BLaER1 treated with 17β-estradiol and CSF1 and Interleukin-3, amounts not matched to agents 10 nM and 100 nM (cell line): ENCODE measurements around the gene YDJC.

ENCODE experiments used
- H3K27ac ChIP-seq, 11 experiments: shearing (Covaris generic); formaldehyde crosslinking; 2 replicates each; pipeline ENCODE4 v1.8.1; 2022
- H3K27me3 ChIP-seq, 11 experiments: shearing (Covaris generic); formaldehyde crosslinking; 2 replicates each; pipeline ENCODE4 v1.8.1; 2022
- H3K36me3 ChIP-seq, 11 experiments: shearing (Covaris generic); formaldehyde crosslinking; 2 replicates each; pipeline ENCODE4 v1.8.1; 2022
- H3K4me1 ChIP-seq, 10 experiments: shearing (Covaris generic); formaldehyde crosslinking; 2 replicates each; pipeline ENCODE4 v1.8.1; 2022
- H3K4me2 ChIP-seq, 11 experiments: shearing (Covaris generic); formaldehyde crosslinking; 2 replicates each; pipeline ENCODE4 v1.8.1; 2022
- H3K4me3 ChIP-seq, 10 experiments: shearing (Covaris generic); formaldehyde crosslinking; 2 replicates each; pipeline ENCODE4 v1.8.1; 2022
- H3K9ac ChIP-seq, 11 experiments: shearing (Covaris generic); formaldehyde crosslinking; 2 replicates each; pipeline ENCODE4 v1.8.1; 2022
- H3K9me3 ChIP-seq, 11 experiments: shearing (Covaris generic); formaldehyde crosslinking; replicated peaks in 1 of 11; 2 replicates each; pipeline ENCODE4 v1.8.1; 2022
- H4K20me1 ChIP-seq, 11 experiments: shearing (Covaris generic); formaldehyde crosslinking; 2 replicates each; pipeline ENCODE4 v1.8.1; 2022
- Cebpa-rat ChIP-seq, 11 experiments: shearing (Covaris generic); IDR thresholded peaks; 2 replicates each; pipeline ENCODE4 v1.8.1; 2022

The YDJC gene

DNA sequence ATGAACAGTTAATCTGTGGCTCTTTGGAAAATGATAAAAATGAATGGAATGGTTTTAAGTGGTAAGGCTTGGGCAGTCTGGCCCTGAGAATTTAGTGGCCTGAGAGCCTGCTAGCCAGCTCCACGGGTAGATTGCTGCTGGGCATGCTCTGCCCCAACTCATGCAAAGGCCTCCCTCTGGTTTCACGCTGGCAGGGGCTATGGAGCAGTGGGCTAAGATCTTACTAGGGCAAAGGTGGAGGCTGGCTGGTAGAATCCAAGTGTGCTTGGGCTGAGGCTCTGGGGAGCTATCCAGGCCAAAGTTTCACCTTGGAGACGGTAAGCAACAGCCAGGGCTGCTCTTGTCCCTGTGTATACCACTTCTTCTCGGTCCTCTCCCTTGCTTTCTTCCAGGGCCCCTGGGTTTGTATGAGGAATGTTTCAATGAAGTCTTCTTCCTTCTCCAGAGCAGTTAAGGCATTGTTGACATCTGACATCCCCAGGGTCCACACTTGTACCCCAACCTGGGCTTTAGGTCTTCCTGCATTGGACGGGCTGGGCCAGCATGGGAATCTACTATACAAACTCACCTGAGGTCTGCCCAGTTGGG is 34.9 kb downstream of the YDJC start:
- Histone ChIP-seq H3K4me1 (peaks cover 19 to 55% (median 33%) of the 10 kb centered on the region in 10 experiments), H3K4me3 (no peak overlapping the region), H3K4me2 (no peak overlapping the region), H4K20me1 (peaks cover 100% of the 10 kb centered on the region in 11 experiments), H3K9ac (no peak overlapping the region), H3K27ac (no peak overlapping the region), H3K9me3 (no peaks in the 10 kb centered on the region), H3K27me3 (no peaks in the 10 kb centered on the region), H3K36me3 (peaks cover 61 to 98% (median 96%) of the 10 kb centered on the region in 11 experiments)
- no peak for TF ChIP-seq Cebpa-rat (IDR thresholded peaks at IDR 0.05)

DNA sequence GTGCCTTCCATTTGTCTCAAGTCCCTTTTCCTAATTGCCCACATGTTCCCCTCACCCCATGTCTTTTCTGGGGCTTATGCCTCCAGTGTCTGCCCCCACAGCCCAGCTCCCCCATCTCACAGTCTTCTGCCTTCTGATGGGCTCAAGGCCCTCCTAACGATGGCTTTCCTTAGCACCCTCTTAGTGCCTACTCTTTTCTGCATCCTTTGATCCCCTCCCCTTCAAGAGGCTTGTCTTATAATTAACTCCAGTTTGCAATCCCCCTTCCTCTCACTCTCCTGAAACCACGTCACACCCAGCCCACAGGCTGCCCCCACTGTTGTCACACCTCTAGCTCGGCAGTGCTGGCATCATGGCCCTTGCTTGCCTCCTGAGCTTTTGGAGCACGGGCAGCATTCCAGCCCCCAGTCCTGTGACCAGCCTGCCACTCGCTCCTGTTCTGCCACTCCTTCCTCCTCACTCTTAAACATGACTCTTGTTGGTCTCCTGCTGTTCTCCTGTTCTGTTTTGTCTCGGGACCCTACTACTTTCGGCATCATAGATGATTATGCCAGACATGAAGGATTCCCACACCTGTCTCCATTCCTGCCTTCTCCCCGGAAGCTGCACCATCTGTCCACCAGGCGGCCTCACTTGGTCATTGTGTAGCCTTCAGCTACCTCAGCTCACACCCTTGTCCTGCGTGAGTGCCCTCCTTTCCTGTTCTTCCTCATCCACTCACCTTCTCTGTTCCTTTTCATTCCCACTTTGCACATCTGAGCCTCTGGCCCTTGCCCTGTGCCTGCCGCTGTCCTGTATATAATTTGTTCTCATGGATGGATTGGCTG is 36.2 kb downstream of the YDJC start:
- no peak overlapping the region for H3K4me3 ChIP-seq
- no peaks in the 10 kb centered on the region for H3K27me3 ChIP-seq
- H3K27ac ChIP-seq, result no peak overlapping the region
- no peaks in the 10 kb centered on the region for H3K9me3 ChIP-seq
- H3K4me1 ChIP-seq, result peaks cover 28 to 61% (median 42%) of the 10 kb centered on the region in 10 experiments
- no peak overlapping the region for H3K9ac ChIP-seq
- peaks cover 61 to 98% (median 90%) of the 10 kb centered on the region in 11 experiments for H3K36me3 ChIP-seq
- no peak for TF ChIP-seq Cebpa-rat (IDR thresholded peaks at IDR 0.05)
- peaks cover 100% of the 10 kb centered on the region in 11 experiments for H4K20me1 ChIP-seq
- H3K4me2 ChIP-seq, result peak overlapping the region in 1 of 11 experiments; percentile 10; a peak in 1 of 22 replicates

DNA sequence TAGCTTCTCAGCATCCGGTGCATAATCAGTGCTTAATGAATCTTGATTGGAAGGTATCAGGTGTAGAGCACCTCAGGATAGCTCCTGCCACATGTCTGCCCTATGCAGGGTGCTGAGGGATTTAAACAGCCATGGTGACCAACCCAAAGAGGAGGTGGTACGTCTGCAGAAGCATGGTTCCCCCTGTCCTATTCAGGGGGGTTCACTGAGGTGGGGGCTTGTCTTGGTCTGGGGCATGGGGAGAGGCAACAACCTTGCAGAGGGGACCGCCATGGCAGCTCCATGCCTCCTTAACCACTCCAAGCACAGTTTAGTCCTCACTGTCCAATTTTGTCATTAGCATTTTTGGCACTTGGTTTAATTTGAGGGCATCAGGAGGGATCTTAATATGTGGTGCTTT is 37.4 kb downstream of the YDJC start:
- H3K27me3 ChIP-seq, result no peaks in the 10 kb centered on the region
- no peaks in the 10 kb centered on the region for H3K9me3 ChIP-seq
- no peak for TF ChIP-seq Cebpa-rat (IDR thresholded peaks at IDR 0.05)
- no peak overlapping the region for H3K4me3 ChIP-seq
- H3K36me3 ChIP-seq, result peaks cover 61 to 92% (median 78%) of the 10 kb centered on the region in 11 experiments
- no peak overlapping the region for H3K27ac ChIP-seq
- H4K20me1 ChIP-seq, result peaks cover 100% of the 10 kb centered on the region in 11 experiments
- no peak overlapping the region for H3K4me2 ChIP-seq
- no peak overlapping the region for H3K9ac ChIP-seq
- peaks cover 39 to 63% (median 47%) of the 10 kb centered on the region in 10 experiments for H3K4me1 ChIP-seq

DNA sequence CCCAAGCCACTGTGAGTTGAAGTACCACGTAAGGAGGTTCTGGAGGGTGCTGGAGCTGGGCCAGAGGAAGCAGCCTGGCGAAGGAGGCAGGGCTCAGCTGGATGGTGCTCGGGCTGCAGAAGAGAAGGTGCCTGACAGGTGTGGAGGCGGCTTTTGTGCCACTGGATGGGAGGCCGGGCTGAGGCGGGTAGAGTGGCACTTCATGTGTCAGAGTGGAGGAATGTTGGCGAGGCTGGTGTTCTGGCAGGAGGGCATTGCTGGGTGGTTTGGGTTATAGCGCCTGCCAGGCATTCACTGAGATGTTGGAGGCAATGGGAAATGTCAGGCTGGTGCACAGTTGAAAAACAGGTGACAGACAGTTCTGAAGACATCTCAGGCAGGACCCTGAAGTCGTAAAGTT is 38.1 kb downstream of the YDJC start:
- H3K4me2 ChIP-seq, result peak overlapping the region in 8 of 11 experiments; percentile 30 to 76 (median 60); a peak in 15 of 22 replicates
- no peak for TF ChIP-seq Cebpa-rat (IDR thresholded peaks at IDR 0.05)
- H3K4me1 ChIP-seq, result peaks cover 45 to 71% (median 52%) of the 10 kb centered on the region in 10 experiments
- H4K20me1 ChIP-seq, result peaks cover 100% of the 10 kb centered on the region in 11 experiments
- no peak overlapping the region for H3K4me3 ChIP-seq
- H3K36me3 ChIP-seq, result peaks cover 54 to 92% (median 71%) of the 10 kb centered on the region in 11 experiments
- H3K27me3 ChIP-seq, result no peaks in the 10 kb centered on the region
- no peaks in the 10 kb centered on the region for H3K9me3 ChIP-seq
- H3K27ac ChIP-seq, result 0 out of 22 replicates have a peak overlapping the region, but pooled peaks of 1 of the 11 experiments have one; percentile 3
- H3K9ac ChIP-seq, result peak overlapping the region in 1 of 11 experiments; percentile 3; a peak in 1 of 22 replicates

DNA sequence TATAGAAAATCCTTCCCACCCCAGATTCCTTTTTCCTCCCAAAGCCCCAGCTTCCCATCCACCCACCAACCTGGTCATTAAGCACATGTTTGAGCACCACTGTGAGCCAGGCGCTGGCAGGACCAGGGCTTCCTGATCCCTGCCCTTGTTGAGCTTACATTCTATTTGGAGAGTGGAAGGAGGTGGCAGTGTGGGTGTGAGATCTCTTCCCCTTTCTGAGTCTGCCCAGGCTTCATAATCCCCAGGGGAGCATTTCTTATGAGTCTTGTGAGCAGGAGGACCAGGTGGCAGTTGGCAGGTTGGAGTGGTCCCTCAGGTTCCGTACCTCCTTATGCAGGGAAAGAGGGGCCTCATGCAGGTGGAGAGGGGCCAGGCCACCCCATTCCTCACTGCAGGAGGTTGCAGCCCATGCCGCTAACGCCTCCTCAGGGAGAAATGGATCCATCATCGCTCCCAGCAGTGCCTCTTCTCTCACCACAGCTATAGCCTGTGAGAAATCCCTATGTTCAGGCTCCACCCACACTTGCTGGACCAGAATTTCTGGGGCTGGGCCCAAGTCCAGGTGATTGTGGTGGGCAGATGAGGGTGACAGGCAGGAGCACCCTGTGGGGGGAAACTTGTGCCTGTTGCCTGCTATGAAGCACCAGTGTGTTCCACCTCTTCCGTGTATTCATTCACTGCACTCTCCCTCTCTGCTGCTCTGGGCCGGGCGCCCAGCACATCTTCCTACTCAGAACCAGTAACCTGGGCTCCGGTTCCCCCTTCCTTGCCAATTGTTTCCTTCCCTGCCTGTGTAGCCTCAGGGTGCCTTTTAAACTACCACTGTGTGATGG is 38.8 kb downstream of the YDJC start:
- peak overlapping the region in 4 of 11 experiments; percentile 2 to 16 (median 4); a peak in 1 of 22 replicates for H3K27ac ChIP-seq
- H3K27me3 ChIP-seq, result no peaks in the 10 kb centered on the region
- peaks cover 100% of the 10 kb centered on the region in 11 experiments for H4K20me1 ChIP-seq
- peak overlapping the region in 1 of 11 experiments; percentile 3; a peak in 2 of 22 replicates for H3K9ac ChIP-seq
- no peak overlapping the region for H3K4me3 ChIP-seq
- peak overlapping the region; percentile 30 to 76 (median 53) for H3K4me2 ChIP-seq
- TF ChIP-seq Cebpa-rat (IDR thresholded peaks at IDR 0.05), result no peak
- H3K9me3 ChIP-seq, result no peaks in the 10 kb centered on the region
- peaks cover 45 to 71% (median 58%) of the 10 kb centered on the region in 10 experiments for H3K4me1 ChIP-seq
- peaks cover 49 to 92% (median 68%) of the 10 kb centered on the region in 11 experiments for H3K36me3 ChIP-seq

DNA sequence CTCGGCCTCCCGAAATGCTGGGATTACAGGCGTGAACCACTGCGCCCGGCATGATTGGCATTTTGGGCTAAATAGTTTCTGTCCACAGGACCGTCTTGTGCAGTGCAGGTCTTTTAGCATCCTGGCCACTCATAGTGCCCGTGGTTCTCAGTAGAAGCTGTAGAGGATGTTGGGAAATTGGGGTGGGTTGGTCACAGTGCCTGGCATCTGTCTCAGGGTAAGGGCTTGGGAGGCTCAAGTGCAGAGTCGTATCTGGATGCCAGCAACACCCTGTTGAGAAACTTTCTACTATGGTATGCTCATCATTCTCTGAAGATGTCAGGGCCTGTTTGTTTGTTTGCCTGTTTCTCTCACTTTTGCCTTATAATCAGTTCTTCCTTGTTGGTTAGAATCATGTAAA is 40.4 kb downstream of the YDJC start:
- TF ChIP-seq Cebpa-rat (IDR thresholded peaks at IDR 0.05), result no peak
- Histone ChIP-seq H3K4me3 (no peak overlapping the region), H3K9me3 (no peaks in the 10 kb centered on the region), H3K27ac (peak overlapping the region in 1 of 11 experiments; percentile 13; a peak in 1 of 22 replicates), H3K4me1 (peaks cover 45 to 83% (median 61%) of the 10 kb centered on the region in 10 experiments), H3K9ac (no peak overlapping the region), H4K20me1 (peaks cover 100% of the 10 kb centered on the region in 11 experiments), H3K4me2 (peak overlapping the region; percentile 27 to 76 (median 59); a peak in 18 of 22 replicates), H3K36me3 (peaks cover 37 to 92% (median 68%) of the 10 kb centered on the region in 11 experiments), H3K27me3 (no peaks in the 10 kb centered on the region)

DNA sequence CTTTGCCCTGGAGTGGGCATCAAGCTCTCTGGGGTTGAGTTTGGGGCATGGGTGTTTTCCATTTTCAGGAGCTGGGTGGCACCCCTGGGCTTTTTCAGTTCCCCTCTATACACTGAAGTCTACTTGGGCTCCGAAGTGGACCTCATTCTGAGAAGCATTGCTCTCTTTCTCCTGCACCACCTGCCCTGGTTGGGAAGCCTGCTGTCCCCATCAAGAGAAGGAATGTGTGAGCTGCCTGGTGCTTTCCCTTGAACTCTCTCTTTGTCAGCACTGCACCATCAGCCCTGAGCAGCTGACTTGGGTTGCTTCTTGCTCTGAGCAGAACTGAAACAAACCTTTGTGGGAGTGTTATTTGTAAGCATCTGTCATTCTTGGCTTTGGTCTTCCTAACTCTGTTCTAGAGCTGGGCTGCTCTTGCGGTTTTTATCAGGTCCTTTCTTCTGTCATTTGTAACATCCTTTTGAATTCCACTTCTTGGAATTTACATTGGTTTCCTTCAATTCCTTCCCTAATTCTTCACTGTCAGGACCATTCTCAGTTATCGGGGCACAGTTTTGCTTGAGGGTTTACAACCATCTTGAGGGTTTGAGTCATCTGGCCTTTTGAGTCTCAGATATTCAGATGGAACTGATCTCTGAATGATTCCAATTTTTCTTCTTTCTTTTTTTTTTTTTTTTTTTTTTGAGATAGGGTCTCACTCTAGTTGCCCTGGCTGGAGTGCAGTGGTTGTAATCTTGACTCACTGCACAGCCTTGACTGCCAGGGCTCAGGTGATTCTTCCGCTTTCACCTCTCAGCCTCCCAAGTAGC is 41.8 kb downstream of the YDJC start:
- Histone ChIP-seq H3K4me2 (peak overlapping the region; percentile 38 to 76 (median 57)), H4K20me1 (peaks cover 100% of the 10 kb centered on the region in 11 experiments), H3K4me3 (no peak overlapping the region), H3K27ac (peak overlapping the region in 4 of 11 experiments; percentile 0 to 26 (median 14); a peak in 7 of 22 replicates), H3K27me3 (no peaks in the 10 kb centered on the region), H3K9me3 (no peaks in the 10 kb centered on the region), H3K36me3 (peaks cover 30 to 91% (median 65%) of the 10 kb centered on the region in 11 experiments), H3K9ac (peak overlapping the region in 4 of 11 experiments; percentile 2 to 57 (median 14); a peak in 5 of 22 replicates), H3K4me1 (peaks cover 49 to 74% (median 62%) of the 10 kb centered on the region in 10 experiments)
- TF ChIP-seq Cebpa-rat (IDR thresholded peaks at IDR 0.05), result no peak

DNA sequence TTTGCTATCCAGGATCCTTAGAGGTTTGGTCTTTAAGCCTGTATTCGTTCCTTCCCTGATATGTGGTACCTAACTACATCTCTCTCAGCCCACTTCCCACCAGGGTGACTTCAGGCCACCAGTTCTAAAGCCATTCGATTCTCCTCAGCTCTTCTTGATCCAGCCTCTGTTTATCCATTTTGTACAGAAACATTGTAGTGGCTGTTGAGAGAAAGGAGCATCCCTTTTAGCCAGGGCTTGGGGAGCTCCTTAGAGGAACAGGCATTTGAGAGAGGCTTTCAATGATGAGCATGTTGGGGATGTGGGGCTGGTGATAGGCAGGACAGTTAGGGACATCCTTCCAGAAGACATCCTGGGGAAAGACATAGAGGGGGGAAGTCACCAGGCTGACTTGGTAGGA is 44.4 kb downstream of the YDJC start:
- TF ChIP-seq Cebpa-rat (IDR thresholded peaks at IDR 0.05), result no peak
- H3K9me3 ChIP-seq, result no peaks in the 10 kb centered on the region
- no peak overlapping the region for H3K27ac ChIP-seq
- no peak overlapping the region for H3K4me3 ChIP-seq
- no peak overlapping the region for H3K9ac ChIP-seq
- peaks cover 58 to 74% (median 67%) of the 10 kb centered on the region in 10 experiments for H3K4me1 ChIP-seq
- no peak overlapping the region for H3K4me2 ChIP-seq
- no peaks in the 10 kb centered on the region for H3K27me3 ChIP-seq
- peaks cover 14 to 92% (median 52%) of the 10 kb centered on the region in 11 experiments; a peak in 21 of 22 replicates for H3K36me3 ChIP-seq
- peaks cover 100% of the 10 kb centered on the region in 11 experiments for H4K20me1 ChIP-seq
